Fibroblast of lung (primary cell): ENCODE data around the gene INSYN1. TPM values are rescaled to one million over a fixed set of nuclear protein-coding genes. Genes with fewer than 3 reads are reported as not detected.

ENCODE experiments used
- DNase-seq, 2 donors: peaks; one replicate each; pipeline versions ENCODE4 v3.0.0 to v3.0.0-alpha.2; 2010; ENCODE audit warnings: low read depth in 2 of 2
- H2AFZ ChIP-seq: 2 replicates; pipeline ENCODE4 v1.5.1; 2012; ENCODE audit warnings: low read length, control low read depth, inconsistent platforms
- H3K27ac ChIP-seq: 2 replicates; pipeline ENCODE4 v1.5.1; 2011; ENCODE audit warnings: low read length, control low read depth; ENCODE audit not compliant: insufficient read depth
- H3K27me3 ChIP-seq: 2 replicates; pipeline ENCODE4 v1.5.1; 2011; ENCODE audit warnings: mild to moderate bottlenecking, low read length; ENCODE audit not compliant: control insufficient read depth, insufficient read depth
- H3K36me3 ChIP-seq: 2 replicates; pipeline ENCODE4 v1.5.1; 2011; ENCODE audit warnings: low read length; ENCODE audit not compliant: control insufficient read depth, insufficient read depth
- H3K4me1 ChIP-seq: 2 replicates; pipeline ENCODE4 v1.5.1; 2011; ENCODE audit warnings: low read length; ENCODE audit not compliant: control insufficient read depth, insufficient read depth; ENCODE audit errors: extremely low read depth
- H3K4me2 ChIP-seq: 2 replicates; pipeline ENCODE4 v1.5.1; 2011; ENCODE audit warnings: low read length, control low read depth; ENCODE audit not compliant: insufficient read depth; ENCODE audit errors: extremely low read depth
- H3K4me3 ChIP-seq, 4 experiments: fragments of 200-600 bp in 1 of 4; sonication (generic) in 1 of 4; replicated peaks in 1 of 4; 2 replicates each; pipeline ENCODE4 v1.5.1; 2011 to 2016; ENCODE audit warnings: low read length in 4 of 4, low read depth in 3 of 4, mild to moderate bottlenecking in 3 of 4, control low read depth in 2 of 4, inconsistent platforms in 1 of 4, mixed read lengths in 1 of 4; ENCODE audit not compliant: insufficient read depth in 1 of 4; ENCODE audit errors: control extremely low read depth in 1 of 4
- H3K79me2 ChIP-seq: 2 replicates; pipeline ENCODE4 v1.5.1; 2012; ENCODE audit warnings: mild to moderate bottlenecking, low read length, inconsistent platforms; ENCODE audit not compliant: control insufficient read depth, insufficient read depth
- H3K9ac ChIP-seq: 2 replicates; pipeline ENCODE4 v1.5.1; 2011; ENCODE audit warnings: mild to moderate bottlenecking, low read length, control low read depth; ENCODE audit not compliant: insufficient read depth
- H3K9me3 ChIP-seq: 2 replicates; pipeline ENCODE4 v1.5.1; 2012; ENCODE audit warnings: low read depth, low read length; ENCODE audit not compliant: control insufficient read depth, insufficient read depth
- H4K20me1 ChIP-seq: 2 replicates; pipeline ENCODE4 v1.5.1; 2011; ENCODE audit warnings: low read length; ENCODE audit not compliant: control insufficient read depth, insufficient read depth; ENCODE audit errors: extremely low read depth
- CTCF ChIP-seq, 2 donors: IDR thresholded peaks in 1 of 2; conservative IDR thresholded peaks in 1 of 2; 1 replicate in 1 of 2; 2 replicates in 1 of 2; pipeline ENCODE4 v1.5.1; 2011 to 2012; ENCODE audit warnings: low read length in 2 of 2, control low read depth in 1 of 2, inconsistent platforms in 1 of 2, low read depth in 1 of 2, mild to moderate bottlenecking in 1 of 2
- EZH2 ChIP-seq: IDR thresholded peaks from 2 replicates; pipeline ENCODE4 v1.5.1; 2012; ENCODE audit warnings: low read length, control low read depth, mild to moderate bottlenecking; ENCODE audit errors: missing control alignments
- polyA plus RNA-seq, 2 donors: library from polyadenylated mRNA; depleted of rRNA in 1 of 2; stranded (reverse) in 1 of 2; unstranded in 1 of 2; fragments of >200 nt; gene quantifications; 2 replicates each; pipeline ENCODE4 v1.2.1, GENCODE V29; 2011 to 2012; ENCODE audit warnings: missing spikeins in 1 of 2
- total RNA-seq: library from RNA; depleted of rRNA; stranded (reverse); fragments of >200 nt; gene quantifications from 2 replicates; pipeline ENCODE4 v1.2.1, GENCODE V29; 2014

INSYN1 gene
- total and polyA plus RNA-seq, 2 donors (not counting 1 experiment from before 2014, with no cell fraction given), result 0.51 to 1.2 TPM

DNA sequence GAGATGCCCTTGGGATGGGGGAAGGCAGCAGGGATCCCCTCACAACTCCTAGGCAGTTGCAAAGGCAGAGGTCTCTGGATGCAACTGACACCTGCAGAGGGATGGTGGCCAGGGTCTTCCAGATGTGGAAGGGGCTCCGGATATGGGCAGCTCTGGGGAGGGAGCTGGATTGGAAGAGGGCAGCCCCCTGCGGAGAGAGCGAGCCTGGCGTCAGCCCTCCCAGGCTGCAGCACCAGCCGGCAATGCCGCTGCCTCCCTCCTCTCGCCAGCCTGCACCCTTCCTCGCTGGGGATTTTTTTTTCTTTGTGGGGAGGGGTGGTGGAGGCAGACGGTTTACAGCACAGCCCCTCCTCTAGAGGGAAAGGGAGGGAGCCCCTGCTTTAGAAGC lies 1.6 kb downstream of the INSYN1 start:
- TF ChIP-seq CTCF (conservative IDR thresholded peaks at IDR 0.05 in 1 of 2, IDR thresholded peaks at IDR 0.05 in 1 of 2; ENCODE audit: low read depth in 1 of 2, low read length in 2 of 2) (no peak), EZH2 (peak; percentile 83)

DNA sequence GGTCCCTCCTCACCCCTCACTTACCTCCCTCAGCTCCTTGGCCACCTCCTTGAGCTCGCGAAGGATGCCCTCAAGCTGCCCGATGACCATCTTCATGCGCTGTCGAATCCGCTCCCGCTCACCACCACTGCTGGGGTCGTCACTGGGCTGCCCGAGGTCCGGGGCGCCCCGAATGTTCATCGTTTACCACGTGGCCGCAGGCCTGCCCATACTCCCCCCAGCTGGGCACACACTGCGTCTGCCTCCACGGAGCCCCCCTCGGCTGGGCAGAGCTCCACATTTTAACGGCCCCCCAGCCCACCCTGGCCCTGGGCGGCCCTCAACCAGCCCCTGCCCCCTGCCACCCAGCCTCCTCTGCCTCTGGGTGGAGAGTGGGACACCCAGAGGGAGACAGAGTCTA lies 2.2 kb downstream of the INSYN1 start:
- no peaks in the 10 kb centered on the region for H3K9me3 ChIP-seq
- no peak overlapping the region for H3K4me3 ChIP-seq
- H3K27ac ChIP-seq, result no peak overlapping the region
- no peak overlapping the region for H3K9ac ChIP-seq
- peaks cover 20% of the 10 kb centered on the region for H3K27me3 ChIP-seq
- DNase-seq, result no peak
- H3K4me2 ChIP-seq, result no peak overlapping the region
- TF ChIP-seq CTCF (conservative IDR thresholded peaks at IDR 0.05 in 1 of 2, IDR thresholded peaks at IDR 0.05 in 1 of 2; ENCODE audit: low read depth in 1 of 2, low read length in 2 of 2) (no peak), EZH2 (no peak)
- H4K20me1 ChIP-seq, result no peaks in the 10 kb centered on the region
- H3K79me2 ChIP-seq, result no peaks in the 10 kb centered on the region
- no peaks in the 10 kb centered on the region for H3K36me3 ChIP-seq
- H3K4me1 ChIP-seq, result no peaks in the 10 kb centered on the region
- H2AFZ ChIP-seq, result no peak overlapping the region

More for the DNA sequence above, 1.6 kb downstream of the INSYN1 start:
- Histone ChIP-seq H3K36me3 (no peaks in the 10 kb centered on the region), H2AFZ (no peak overlapping the region), H3K27ac (no peak overlapping the region), H3K4me1 (no peaks in the 10 kb centered on the region), H3K9ac (no peak overlapping the region), H4K20me1 (no peaks in the 10 kb centered on the region), H3K4me2 (no peak overlapping the region), H3K27me3 (peaks cover 20% of the 10 kb centered on the region), H3K9me3 (no peaks in the 10 kb centered on the region), H3K79me2 (no peaks in the 10 kb centered on the region), H3K4me3 (no peak overlapping the region)
- no peak for DNase-seq

- H3K36me3 ChIP-seq, result no peaks in the 10 kb centered on the region
- TF ChIP-seq CTCF (conservative IDR thresholded peaks at IDR 0.05 in 1 of 2, IDR thresholded peaks at IDR 0.05 in 1 of 2; ENCODE audit: low read depth in 1 of 2, low read length in 2 of 2) (no peak), EZH2 (no peak)
- H2AFZ ChIP-seq, result no peak overlapping the region
- H4K20me1 ChIP-seq, result no peaks in the 10 kb centered on the region
- no peak overlapping the region for H3K27ac ChIP-seq
- H3K9me3 ChIP-seq, result no peaks in the 10 kb centered on the region
- no peak for DNase-seq
- H3K27me3 ChIP-seq, result peaks cover 20% of the 10 kb centered on the region
- H3K4me3 ChIP-seq, result no peak overlapping the region
- no peaks in the 10 kb centered on the region for H3K4me1 ChIP-seq
- no peaks in the 10 kb centered on the region for H3K79me2 ChIP-seq
- no peak overlapping the region for H3K9ac ChIP-seq
- H3K4me2 ChIP-seq, result no peak overlapping the region
Observed at GRCh38 chr15:73750438-73750837, 2.7 kb downstream of the INSYN1 start.
